OCI-LY7 (cell line): ENCODE data around the gene BICC1. TPM values are rescaled to one million over a fixed set of nuclear protein-coding genes. Genes with fewer than 3 reads are reported as not detected.

Source experiments
- BruUV-seq: library from RNA; stranded (reverse); fragments of 400-500 nt; replicated peaks from 2 replicates; lab custom pipeline; 2021; lab: Mats Ljungman, UMichigan
- CTCF ChIA-PET: fragments of 300-600 bp; sonication (Branson Sonifier 250); formaldehyde crosslinking; loops from one replicate; lab custom pipeline; 2022; ENCODE audit warnings: antibody characterized with exemption; ENCODE audit not compliant: unreplicated experiment; lab: Charles Lee
- POLR2A ChIA-PET: fragments of 300-600 bp; sonication (Branson Sonifier 250); formaldehyde crosslinking; loops from one replicate; lab custom pipeline; 2022; ENCODE audit warnings: antibody characterized with exemption; lab: Charles Lee
- DNase-seq: peaks from one replicate; pipeline ENCODE4 v3.0.0-alpha.2; 2015; ENCODE audit warnings: low spot score
- H2AFZ ChIP-seq: fragments of 200-600 bp; sonication (generic), shearing (Covaris generic); 2 replicates; pipeline ENCODE4 v1.6.1; 2014; ENCODE audit warnings: mild to moderate bottlenecking, antibody characterized with exemption, low read length, moderate library complexity
- H3K27ac ChIP-seq: fragments of 200-600 bp; sonication (generic); 2 replicates; pipeline ENCODE4 v1.5.1; 2014; ENCODE audit warnings: mixed run types, low read depth, mild to moderate bottlenecking, moderate library complexity, low read length, inconsistent platforms; ENCODE audit not compliant: poor library complexity, severe bottlenecking
- H3K36me3 ChIP-seq: fragments of 200-600 bp; sonication (generic); 2 replicates; pipeline ENCODE4 v1.6.1; 2014; ENCODE audit warnings: mild to moderate bottlenecking, antibody characterized with exemption, low read length, moderate library complexity, mixed read lengths; ENCODE audit not compliant: insufficient read depth
- H3K4me1 ChIP-seq: fragments of 200-600 bp; sonication (generic); 2 replicates; pipeline ENCODE4 v1.5.1; 2014; ENCODE audit warnings: mild to moderate bottlenecking, low read length; ENCODE audit not compliant: insufficient read depth, poor library complexity, severe bottlenecking
- H3K4me2 ChIP-seq: fragments of 200-600 bp; sonication (generic); 2 replicates; pipeline ENCODE4 v1.6.1; 2014; ENCODE audit warnings: mild to moderate bottlenecking, low read length
- H3K4me3 ChIP-seq: fragments of 200-600 bp; sonication (generic); 2 replicates; pipeline ENCODE4 v1.5.1; 2014; ENCODE audit warnings: mild to moderate bottlenecking, low read depth, low read length; ENCODE audit not compliant: poor library complexity, severe bottlenecking
- H3K79me2 ChIP-seq: fragments of 200-600 bp; sonication (generic); 2 replicates; pipeline ENCODE4 v1.6.1; 2016; ENCODE audit warnings: low read depth, mild to moderate bottlenecking, low read length, moderate library complexity, mixed read lengths; ENCODE audit not compliant: insufficient read depth
- H3K9me2 ChIP-seq: fragments of 200-600 bp; sonication (generic); 2 replicates; pipeline ENCODE4 v1.6.1; 2016; ENCODE audit warnings: mild to moderate bottlenecking, low read length, mixed read lengths; ENCODE audit not compliant: insufficient read depth
- H3K9me3 ChIP-seq: fragments of 200-600 bp; sonication (generic); 2 replicates; pipeline ENCODE4 v1.6.1; 2014; ENCODE audit warnings: mild to moderate bottlenecking, mixed run types, low read length, mixed read lengths
- H4K20me1 ChIP-seq: fragments of 200-600 bp; sonication (generic); 2 replicates; pipeline ENCODE4 v1.6.1; 2014; ENCODE audit warnings: mild to moderate bottlenecking, antibody characterized with exemption, low read length, moderate library complexity, mixed read lengths; ENCODE audit not compliant: insufficient read depth
- EZH2phosphoT487 ChIP-seq: fragments of 200-600 bp; sonication (generic); IDR thresholded peaks from 2 replicates; pipeline ENCODE4 v1.6.1; 2018; ENCODE audit warnings: low read depth, borderline replicate concordance, mild to moderate bottlenecking, mixed run types, antibody characterized with exemption, low read length, moderate library complexity, mixed read lengths
- intact Hi-C: fragments of 100-400 bp; cut with micrococcal nuclease; formaldehyde crosslinking; loops from one replicate; pipeline ENCODE4 v1.10.0; 2022; ENCODE audit not compliant: unreplicated experiment
- total RNA-seq, 2 experiments: library from RNA; depleted of rRNA in 1 of 2; stranded (reverse); fragments of >200 nt in 1 of 2; shearing (Covaris generic) in 1 of 2; gene quantifications; 2 replicates each; pipeline ENCODE4 v1.2.3, GENCODE V29; 2014 to 2022
- TF ChIP-seq, protein P1 (sequence below): fragments of 200-600 bp; sonication (generic); conservative IDR thresholded peaks from 2 replicates; pipeline ENCODE4 v1.5.1; 2014; ENCODE audit warnings: mild to moderate bottlenecking, antibody characterized with exemption, low read length, moderate library complexity, mixed read lengths

BICC1 gene
- total RNA-seq, 2 experiments from 2014 or later = not detected

DNA sequence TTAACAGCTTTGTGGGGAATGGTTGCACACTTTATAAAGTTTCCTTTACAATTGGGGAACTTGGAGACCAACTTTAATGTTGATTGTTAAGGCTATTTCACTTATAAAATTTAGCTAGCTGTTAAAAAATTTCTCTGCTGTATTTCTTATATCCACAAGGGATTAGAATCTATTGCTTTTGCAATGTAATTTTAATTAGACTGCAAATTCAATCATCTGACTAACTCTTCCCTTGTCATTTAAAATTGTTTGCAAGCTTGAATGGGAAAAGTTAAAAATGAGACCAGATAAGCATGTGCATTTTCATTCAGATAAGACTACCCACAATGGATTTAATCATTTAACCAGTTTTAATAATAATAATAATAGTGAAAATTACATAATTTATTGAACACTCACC is 213.2 kb downstream of the BICC1 start:
- Histone ChIP-seq H3K27ac (no peak overlapping the region), H3K36me3 (no peaks in the 10 kb centered on the region), H3K9me3 (no peaks in the 10 kb centered on the region), H2AFZ (no peak overlapping the region), H3K9me2 (no peaks in the 10 kb centered on the region), H3K4me3 (no peak overlapping the region), H3K4me2 (no peak overlapping the region), H3K4me1 (no peaks in the 10 kb centered on the region), H4K20me1 (no peaks in the 10 kb centered on the region), H3K79me2 (no peaks in the 10 kb centered on the region)
- no TSS peak for BruUV-seq
- ChIA-PET POLR2A (no interaction called here), CTCF (no interaction called here)
- intact Hi-C loops = no loop called here
- DNase-seq = no peak
- no peak for TF ChIP-seq EZH2phosphoT487
- TF ChIP-seq, protein P1, sequence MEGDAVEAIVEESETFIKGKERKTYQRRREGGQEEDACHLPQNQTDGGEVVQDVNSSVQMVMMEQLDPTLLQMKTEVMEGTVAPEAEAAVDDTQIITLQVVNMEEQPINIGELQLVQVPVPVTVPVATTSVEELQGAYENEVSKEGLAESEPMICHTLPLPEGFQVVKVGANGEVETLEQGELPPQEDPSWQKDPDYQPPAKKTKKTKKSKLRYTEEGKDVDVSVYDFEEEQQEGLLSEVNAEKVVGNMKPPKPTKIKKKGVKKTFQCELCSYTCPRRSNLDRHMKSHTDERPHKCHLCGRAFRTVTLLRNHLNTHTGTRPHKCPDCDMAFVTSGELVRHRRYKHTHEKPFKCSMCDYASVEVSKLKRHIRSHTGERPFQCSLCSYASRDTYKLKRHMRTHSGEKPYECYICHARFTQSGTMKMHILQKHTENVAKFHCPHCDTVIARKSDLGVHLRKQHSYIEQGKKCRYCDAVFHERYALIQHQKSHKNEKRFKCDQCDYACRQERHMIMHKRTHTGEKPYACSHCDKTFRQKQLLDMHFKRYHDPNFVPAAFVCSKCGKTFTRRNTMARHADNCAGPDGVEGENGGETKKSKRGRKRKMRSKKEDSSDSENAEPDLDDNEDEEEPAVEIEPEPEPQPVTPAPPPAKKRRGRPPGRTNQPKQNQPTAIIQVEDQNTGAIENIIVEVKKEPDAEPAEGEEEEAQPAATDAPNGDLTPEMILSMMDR = no peak

DNA sequence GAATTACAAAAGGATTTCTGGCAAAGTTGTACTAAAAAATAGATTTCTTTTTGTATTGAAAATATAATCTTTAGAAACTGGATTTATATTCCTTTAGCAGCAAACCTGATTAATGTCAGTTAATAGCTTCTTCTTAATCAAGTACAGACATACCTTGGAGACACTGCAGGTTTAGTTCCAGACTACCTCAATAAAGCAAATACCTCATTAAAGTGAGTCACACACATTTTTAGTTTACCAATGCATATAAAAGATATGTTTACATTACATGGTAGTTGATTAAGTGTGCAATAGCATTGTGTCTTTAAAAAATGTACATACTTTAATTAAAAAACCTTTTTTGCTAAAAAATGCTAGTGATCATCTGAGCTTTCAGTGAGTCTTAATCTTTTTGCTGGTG is 215.0 kb downstream of the BICC1 start:
- no peak for DNase-seq
- H3K9me2 ChIP-seq = no peaks in the 10 kb centered on the region
- intact Hi-C loops = no loop called here
- no peak overlapping the region for H3K4me2 ChIP-seq
- no peak overlapping the region for H3K4me3 ChIP-seq
- no peaks in the 10 kb centered on the region for H4K20me1 ChIP-seq
- ChIA-PET CTCF (no interaction called here), POLR2A (interaction anchor here (0.6 kb wide), 1 partner anchor 139 kb away, joined by 4 read pairs; no protein-coding TSS in a partner anchor)
- no peaks in the 10 kb centered on the region for H3K36me3 ChIP-seq
- no peak for TF ChIP-seq EZH2phosphoT487
- TF ChIP-seq, protein P1 = no peak
- H3K4me1 ChIP-seq = no peaks in the 10 kb centered on the region
- H3K27ac ChIP-seq = no peak overlapping the region
- no peaks in the 10 kb centered on the region for H3K79me2 ChIP-seq
- no peaks in the 10 kb centered on the region for H3K9me3 ChIP-seq
- no peak overlapping the region for H2AFZ ChIP-seq
- BruUV-seq = no TSS peak

DNA sequence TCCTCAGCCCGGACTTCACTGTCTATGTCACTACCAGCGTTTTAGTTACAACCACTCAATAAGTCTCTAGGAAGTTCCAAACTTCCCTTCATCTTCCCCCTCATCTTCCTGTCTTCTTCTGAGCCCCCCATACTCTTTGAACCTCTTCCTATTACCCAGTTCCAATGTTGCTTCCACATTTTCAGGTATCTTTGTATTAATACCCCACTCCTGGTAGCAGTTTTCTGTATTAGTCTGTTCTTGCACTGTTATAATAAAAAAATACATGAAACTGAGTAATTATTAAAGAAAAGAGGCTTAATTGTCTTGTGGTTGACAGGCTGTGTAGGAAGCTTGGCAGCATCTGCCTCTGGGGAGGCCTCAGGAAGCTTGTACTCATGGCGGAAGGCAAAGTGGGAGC is 218.6 kb downstream of the BICC1 start:
- intact Hi-C loops = no loop called here
- CTCF ChIA-PET = no interaction called here

More for the DNA sequence above, 218.6 kb downstream of the BICC1 start:
- H3K36me3 ChIP-seq = no peaks in the 10 kb centered on the region
- no peaks in the 10 kb centered on the region for H3K79me2 ChIP-seq
- H3K4me1 ChIP-seq = no peaks in the 10 kb centered on the region
- H3K27ac ChIP-seq = no peak overlapping the region
- no peaks in the 10 kb centered on the region for H3K9me3 ChIP-seq
- no peak overlapping the region for H3K4me3 ChIP-seq
- no peak for DNase-seq
- no peak overlapping the region for H3K4me2 ChIP-seq
- POLR2A ChIA-PET = no interaction called here
- TF ChIP-seq EZH2phosphoT487 = no peak
- TF ChIP-seq, protein P1 = no peak
- H4K20me1 ChIP-seq = no peaks in the 10 kb centered on the region
- H2AFZ ChIP-seq = no peak overlapping the region
- BruUV-seq = no TSS peak
- no peaks in the 10 kb centered on the region for H3K9me2 ChIP-seq
